GM12878 (cell line): ENCODE data around the gene C1QTNF7. TPM values are rescaled to one million over a fixed set of nuclear protein-coding genes. Genes with fewer than 3 reads are reported as not detected.

Experiments
- ATAC-seq: fragments of 200-7000 bp; cut with Tn5 transposase; 3 replicates; pipeline ENCODE4 v1.9.1; 2020; ENCODE audit warnings: mild to moderate bottlenecking, moderate library complexity
- BruUV-seq: library from RNA; stranded (reverse); fragments of 400-500 nt; replicated peaks from 2 replicates; lab custom pipeline; 2021; lab: Mats Ljungman, UMichigan
- CTCF ChIA-PET: fragments of 300-600 bp; sonication (Branson Sonifier 250); formaldehyde crosslinking; extraction: SDS; loops from one replicate; lab custom pipeline; 2021; ENCODE audit warnings: inconsistent platforms; lab: Yijun Ruan, JAX
- POLR2A ChIA-PET: fragments of 350-600 bp; formaldehyde crosslinking; extraction: SDS; loops from one replicate; lab custom pipeline; 2021; ENCODE audit warnings: inconsistent platforms; lab: Charles Lee
- RAD21 ChIA-PET: fragments of 300-600 bp; sonication (Branson Sonifier 250); formaldehyde crosslinking; loops from one replicate; lab custom pipeline; 2023; ENCODE audit warnings: antibody characterized with exemption; ENCODE audit not compliant: unreplicated experiment; lab: Charles Lee
- SMC1A ChIA-PET: fragments of 300-600 bp; sonication (Branson Sonifier 250); formaldehyde crosslinking; loops from one replicate; lab custom pipeline; 2023; ENCODE audit not compliant: unreplicated experiment, uncharacterized antibody; lab: Charles Lee
- DNase-seq: peaks from one replicate; pipeline ENCODE4 v3.0.0-alpha.2; 2011; ENCODE audit warnings: low read depth, low spot score
- FAIRE-seq: peaks from 3 replicates; lab custom pipeline; 2011; peaks lifted over from hg19 to GRCh38; lab: Jason Lieb, UNC
- H2AFZ ChIP-seq: 2 replicates; pipeline ENCODE4 v1.6.0; 2011; ENCODE audit warnings: low read depth, low read length, control low read depth; ENCODE audit not compliant: control insufficient read depth
- H3K27ac ChIP-seq: 2 replicates; pipeline ENCODE4 v1.5.1; 2011; ENCODE audit warnings: control low read depth; ENCODE audit not compliant: control insufficient read depth, insufficient read depth
- H3K27me3 ChIP-seq, 2 experiments: replicated peaks in 1 of 2; 2 replicates each; pipeline versions ENCODE4 v1.6.0 to v1.6.1; 2011; ENCODE audit warnings: low read length in 1 of 2; ENCODE audit not compliant: control insufficient read depth in 2 of 2, insufficient read depth in 2 of 2
- H3K36me3 ChIP-seq, 2 experiments: 2 replicates each; pipeline ENCODE4 v1.5.1; 2011; ENCODE audit warnings: low read length in 1 of 2; ENCODE audit not compliant: control insufficient read depth in 2 of 2, insufficient read depth in 2 of 2
- H3K4me1 ChIP-seq: 2 replicates; pipeline ENCODE4 v1.6.1; 2011; ENCODE audit warnings: mild to moderate bottlenecking, low read length, moderate library complexity, mixed read lengths; ENCODE audit not compliant: control insufficient read depth, insufficient read depth
- H3K4me2 ChIP-seq: 2 replicates; pipeline ENCODE4 v1.6.0; 2011; ENCODE audit warnings: control low read depth; ENCODE audit not compliant: control insufficient read depth, insufficient read depth
- H3K4me3 ChIP-seq: fragments of 200-600 bp; sonication (generic); 2 replicates; pipeline ENCODE4 v1.5.1; 2016
- H3K79me2 ChIP-seq: 2 replicates; pipeline ENCODE4 v1.6.0; 2011; ENCODE audit warnings: low read length; ENCODE audit not compliant: control insufficient read depth, insufficient read depth
- H3K9ac ChIP-seq: 2 replicates; pipeline ENCODE4 v1.8.0; 2011; ENCODE audit warnings: low read length, control low read depth, mixed read lengths; ENCODE audit not compliant: control insufficient read depth, insufficient read depth
- H3K9me3 ChIP-seq: replicated peaks from 3 replicates; pipeline ENCODE4 v1.5.1; 2011; ENCODE audit warnings: mild to moderate bottlenecking, low read length; ENCODE audit not compliant: control insufficient read depth, insufficient read depth
- H4K20me1 ChIP-seq: 2 replicates; pipeline ENCODE4 v1.6.0; 2011; ENCODE audit not compliant: control insufficient read depth, insufficient read depth
- EED ChIP-seq: sonication (generic); IDR thresholded peaks from 2 replicates; pipeline ENCODE4 v1.6.1; 2016; ENCODE audit warnings: antibody characterized with exemption, low read depth
- MEF2B ChIP-seq: fragments of 450-650 bp; IDR thresholded peaks from 2 replicates; pipeline ENCODE4 v1.6.1; 2018; ENCODE audit warnings: mild to moderate bottlenecking, moderate library complexity; ENCODE audit not compliant: partially characterized antibody, poor library complexity, severe bottlenecking
- RAD21 ChIP-seq: IDR thresholded peaks from 2 replicates; pipeline ENCODE4 v1.6.1; 2011; ENCODE audit warnings: mild to moderate bottlenecking, low read depth, low read length, moderate library complexity; ENCODE audit not compliant: insufficient read depth
- RBBP5 ChIP-seq: fragments of 200-600 bp; sonication (generic); conservative IDR thresholded peaks from 2 replicates; pipeline ENCODE4 v1.6.1; 2016
- SPI1 ChIP-seq: IDR thresholded peaks from 2 replicates; pipeline ENCODE4 v1.6.1; 2011; ENCODE audit warnings: low read depth, mild to moderate bottlenecking, low read length, moderate library complexity, borderline replicate concordance; ENCODE audit not compliant: insufficient read depth
- ZNF217 ChIP-seq: fragments of 450-650 bp; IDR thresholded peaks from 2 replicates; pipeline ENCODE4 v1.6.1; 2017; ENCODE audit warnings: antibody characterized with exemption, mild to moderate bottlenecking
- WGBS: methylation state at CpG from one replicate; pipeline ENCODE4 v1.1.6; 2016; ENCODE audit warnings: low lambda C conversion rate; ENCODE audit not compliant: insufficient replicate concordance, insufficient coverage; ENCODE audit errors: missing lambda C conversion rate; 5-methylcytosine and 5-hydroxymethylcytosine counted together
- in situ Hi-C: fragments of 300-500 bp; cut with MboI; formaldehyde crosslinking; loops from 9 replicates; pipeline ENCODE4 v1.14.3; 2018; ENCODE audit warnings: mixed read lengths
- intact Hi-C: fragments of 100-400 bp; cut with micrococcal nuclease; formaldehyde crosslinking; loops from one replicate; pipeline ENCODE4 v1.14.2; 2022; ENCODE audit not compliant: unreplicated experiment
- polyA plus RNA-seq, 11 experiments: library from polyadenylated mRNA; depleted of rRNA in 4 of 11; unstranded in 6 of 11; stranded (reverse) in 5 of 11; fragments of >200 nt; fragmentation: Nextera tagmentation in 4 of 11; fragmentation: Illumina TruSeq in 1 of 11; extraction: Ambion mirVana in 4 of 11; extraction: Trizol in 1 of 11; gene quantifications; 1 replicate in 1 of 11; 2 replicates in 10 of 11; pipeline versions ENCODE4 v1.2.1 to v1.2.3, GENCODE V29; 2011 to 2016; ENCODE audit warnings: inconsistent platforms in 2 of 11, missing spikeins in 2 of 11, low read depth in 1 of 11
- total RNA-seq, 4 experiments: library from RNA; depleted of rRNA in 3 of 4; stranded (reverse); fragments of >200 nt in 3 of 4; fragmentation: Illumina TruSeq in 1 of 4; extraction: Trizol in 1 of 4; gene quantifications; 2 replicates each; pipeline versions ENCODE4 v1.2.1 to v1.2.3, GENCODE V29; 2013 to 2021
- TF ChIP-seq, protein P1 (sequence below): fragments of 450-650 bp; IDR thresholded peaks from 2 replicates; pipeline ENCODE4 v1.6.1; 2017; ENCODE audit warnings: low read depth, mild to moderate bottlenecking, moderate library complexity
- TF ChIP-seq, protein P2 (sequence below): fragments of 450-650 bp; IDR thresholded peaks from 2 replicates; pipeline ENCODE4 v1.6.1; 2016; ENCODE audit warnings: mild to moderate bottlenecking
- TF ChIP-seq, protein P3 (sequence below): fragments of 450-650 bp; IDR thresholded peaks from 2 replicates; pipeline ENCODE4 v1.6.1; 2014; ENCODE audit warnings: mild to moderate bottlenecking

Gene C1QTNF7
- total and polyA plus RNA-seq, 10 of the 15 experiments (the other 5 are each of a cell fraction or from before 2014, with no cell fraction given) = not detected

DNA sequence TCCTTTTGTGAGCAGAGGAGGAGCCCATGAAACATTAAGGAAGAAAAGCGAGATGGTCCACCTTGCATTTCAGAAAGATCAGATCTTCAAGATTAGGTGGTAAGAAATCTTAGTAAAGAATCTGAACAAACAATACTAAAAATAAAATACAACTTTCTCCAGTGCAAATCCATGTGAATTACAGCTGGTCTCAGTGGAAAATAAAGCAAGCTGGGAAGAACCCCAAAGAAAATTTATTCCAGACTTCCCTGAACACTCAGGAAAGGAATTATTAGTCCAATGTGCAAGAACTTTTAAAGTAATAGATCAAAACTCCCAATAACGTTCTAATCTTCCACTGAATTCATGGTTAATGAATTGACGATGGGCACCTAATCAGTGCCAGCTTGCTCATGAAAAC, 37.3 kb upstream of the C1QTNF7 start:
- SMC1A ChIA-PET = no interaction called here
- CTCF ChIA-PET = no interaction called here
- no peaks in the 10 kb centered on the region for H3K27me3 ChIP-seq
- no peaks in the 10 kb centered on the region for H3K79me2 ChIP-seq
- H3K4me2 ChIP-seq = no peak overlapping the region
- H3K9me3 ChIP-seq = no peaks in the 10 kb centered on the region
- H2AFZ ChIP-seq = no peak overlapping the region
- no peaks in the 10 kb centered on the region for H4K20me1 ChIP-seq
- in situ Hi-C loops = no loop called here
- POLR2A ChIA-PET = no interaction called here
- no TSS peak for BruUV-seq
- H3K36me3 ChIP-seq = no peaks in the 10 kb centered on the region
- FAIRE-seq (no peak), ATAC-seq (no peak), DNase-seq (no peak)
- TF ChIP-seq RBBP5 (no peak), SPI1 (no peak), RAD21 (no peak), EED (no peak), ZNF217 (no peak), MEF2B (no peak)
- TF ChIP-seq, protein P1, sequence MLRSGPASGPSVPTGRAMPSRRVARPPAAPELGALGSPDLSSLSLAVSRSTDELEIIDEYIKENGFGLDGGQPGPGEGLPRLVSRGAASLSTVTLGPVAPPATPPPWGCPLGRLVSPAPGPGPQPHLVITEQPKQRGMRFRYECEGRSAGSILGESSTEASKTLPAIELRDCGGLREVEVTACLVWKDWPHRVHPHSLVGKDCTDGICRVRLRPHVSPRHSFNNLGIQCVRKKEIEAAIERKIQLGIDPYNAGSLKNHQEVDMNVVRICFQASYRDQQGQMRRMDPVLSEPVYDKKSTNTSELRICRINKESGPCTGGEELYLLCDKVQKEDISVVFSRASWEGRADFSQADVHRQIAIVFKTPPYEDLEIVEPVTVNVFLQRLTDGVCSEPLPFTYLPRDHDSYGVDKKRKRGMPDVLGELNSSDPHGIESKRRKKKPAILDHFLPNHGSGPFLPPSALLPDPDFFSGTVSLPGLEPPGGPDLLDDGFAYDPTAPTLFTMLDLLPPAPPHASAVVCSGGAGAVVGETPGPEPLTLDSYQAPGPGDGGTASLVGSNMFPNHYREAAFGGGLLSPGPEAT = no peak
- TF ChIP-seq, protein P2, sequence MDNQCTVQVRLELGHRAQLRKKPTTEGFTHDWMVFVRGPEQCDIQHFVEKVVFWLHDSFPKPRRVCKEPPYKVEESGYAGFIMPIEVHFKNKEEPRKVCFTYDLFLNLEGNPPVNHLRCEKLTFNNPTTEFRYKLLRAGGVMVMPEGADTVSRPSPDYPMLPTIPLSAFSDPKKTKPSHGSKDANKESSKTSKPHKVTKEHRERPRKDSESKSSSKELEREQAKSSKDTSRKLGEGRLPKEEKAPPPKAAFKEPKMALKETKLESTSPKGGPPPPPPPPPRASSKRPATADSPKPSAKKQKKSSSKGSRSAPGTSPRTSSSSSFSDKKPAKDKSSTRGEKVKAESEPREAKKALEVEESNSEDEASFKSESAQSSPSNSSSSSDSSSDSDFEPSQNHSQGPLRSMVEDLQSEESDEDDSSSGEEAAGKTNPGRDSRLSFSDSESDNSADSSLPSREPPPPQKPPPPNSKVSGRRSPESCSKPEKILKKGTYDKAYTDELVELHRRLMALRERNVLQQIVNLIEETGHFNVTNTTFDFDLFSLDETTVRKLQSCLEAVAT = no peak
- TF ChIP-seq, protein P3, sequence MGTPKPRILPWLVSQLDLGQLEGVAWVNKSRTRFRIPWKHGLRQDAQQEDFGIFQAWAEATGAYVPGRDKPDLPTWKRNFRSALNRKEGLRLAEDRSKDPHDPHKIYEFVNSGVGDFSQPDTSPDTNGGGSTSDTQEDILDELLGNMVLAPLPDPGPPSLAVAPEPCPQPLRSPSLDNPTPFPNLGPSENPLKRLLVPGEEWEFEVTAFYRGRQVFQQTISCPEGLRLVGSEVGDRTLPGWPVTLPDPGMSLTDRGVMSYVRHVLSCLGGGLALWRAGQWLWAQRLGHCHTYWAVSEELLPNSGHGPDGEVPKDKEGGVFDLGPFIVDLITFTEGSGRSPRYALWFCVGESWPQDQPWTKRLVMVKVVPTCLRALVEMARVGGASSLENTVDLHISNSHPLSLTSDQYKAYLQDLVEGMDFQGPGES = no peak
- H3K9ac ChIP-seq = no peak overlapping the region
- H3K4me3 ChIP-seq = no peak overlapping the region
- H3K4me1 ChIP-seq = no peaks in the 10 kb centered on the region
- intact Hi-C loops = no loop called here
- RAD21 ChIA-PET = no interaction called here
- H3K27ac ChIP-seq = no peak overlapping the region
- 31% methylated on average over 3 of the region's 3 CpGs for WGBS
